ENCODE results near the gene DDB1.

Gene DDB1

DNA sequence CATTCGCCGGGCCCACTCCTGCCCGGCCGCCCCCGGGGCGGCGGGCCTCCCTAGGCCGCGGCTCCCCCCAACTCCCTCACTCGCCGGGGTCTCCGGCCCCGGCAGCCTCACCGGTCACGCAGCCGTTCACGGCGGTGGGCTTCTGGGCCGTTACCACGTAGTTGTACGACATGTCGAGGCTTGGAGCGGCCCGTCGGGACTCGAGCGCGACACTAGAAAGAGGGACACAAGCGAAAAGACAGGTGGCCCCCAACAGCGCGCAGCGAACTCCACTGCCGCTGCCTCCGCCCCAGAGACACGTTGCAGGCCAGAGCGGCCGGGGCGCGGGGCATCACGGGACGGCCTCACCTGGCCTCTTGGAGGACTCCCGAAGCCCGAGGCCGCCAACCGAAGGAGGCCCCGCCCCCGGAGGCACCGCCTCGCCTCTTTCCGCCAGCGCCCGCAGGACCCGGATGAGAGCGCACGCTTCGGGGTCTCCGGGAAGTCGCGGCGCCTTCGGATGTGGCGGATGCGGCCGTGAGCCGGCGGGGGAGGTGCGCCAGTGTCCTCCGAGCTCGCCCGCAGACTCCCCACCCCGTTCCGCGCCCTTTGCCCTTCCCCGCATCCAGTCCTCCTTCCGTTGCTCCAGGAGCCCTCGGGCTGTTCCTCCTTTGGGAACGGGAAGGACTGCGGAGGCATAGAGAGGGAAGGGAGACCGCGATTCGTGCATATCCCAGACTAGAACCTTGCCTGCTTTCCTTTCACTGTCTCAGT lies at the start of gene DDB1, which contains the start of gene TKFC:
Gene DDB1 (minus strand): TSS at position 309 of the 753 bp plus-strand sequence. CDS start 137 bp downstream, at position 172.
Gene TKFC (plus strand): TSS at position 432 of the 753 bp plus-strand sequence. CDS start 1,501 bp downstream, outside the sequence.
- in situ Hi-C loops (cut with HindIII; ENCODE audit: low sequenced_read_pairs): no loop called here

DNA sequence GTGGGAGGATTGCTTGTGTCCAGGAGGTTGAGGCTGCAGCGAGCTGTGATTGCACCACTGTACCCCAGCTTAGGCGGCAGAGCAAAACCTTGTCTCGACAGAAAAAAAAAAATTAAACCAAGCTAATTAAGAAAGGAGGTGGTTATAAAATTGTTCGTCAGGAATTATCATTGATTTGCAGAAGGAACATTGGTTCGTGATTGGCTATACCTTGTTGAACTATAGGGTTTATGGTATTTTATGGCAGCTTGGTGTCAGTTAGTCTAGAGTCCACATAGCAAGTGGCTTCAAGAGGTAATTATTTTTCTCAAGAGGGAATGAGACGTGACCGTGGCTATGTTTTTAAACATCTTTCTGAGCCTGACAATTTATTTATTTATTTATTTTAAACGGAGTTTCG lies 48.0 kb upstream of the DDB1 start:
- in situ Hi-C loops (cut with HindIII; ENCODE audit: low sequenced_read_pairs): no loop called here

DNA sequence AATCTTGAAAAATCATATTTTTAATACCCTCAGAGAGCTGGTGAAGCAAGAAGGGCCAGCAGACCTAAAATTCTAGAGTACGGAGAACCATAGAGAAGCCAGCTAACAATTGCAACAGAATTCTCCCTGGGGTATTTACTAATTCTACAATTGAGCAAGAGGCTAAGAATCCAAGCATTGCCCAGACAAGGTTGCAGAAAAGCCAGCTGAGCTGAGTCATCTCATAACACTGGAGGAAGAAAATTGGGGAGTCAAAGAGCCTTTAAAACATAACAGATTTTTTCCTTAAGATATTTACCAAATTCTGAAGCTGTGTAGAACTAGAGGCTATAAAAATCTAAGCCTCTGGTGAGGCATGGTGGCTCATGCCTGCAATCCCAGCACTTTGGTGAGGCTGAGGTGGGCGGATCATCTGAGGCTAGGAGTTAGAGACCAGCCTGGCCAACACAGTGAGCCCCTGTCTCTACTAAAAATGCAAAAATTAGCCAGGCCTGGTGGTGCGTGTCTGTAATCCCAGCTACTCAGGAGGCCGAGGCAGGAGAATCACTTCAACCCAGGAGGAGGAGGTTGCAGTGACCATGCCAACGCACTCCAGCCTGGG lies 45.9 kb upstream of the DDB1 start:
- in situ Hi-C loops (cut with HindIII; ENCODE audit: low sequenced_read_pairs): no loop called here

DNA sequence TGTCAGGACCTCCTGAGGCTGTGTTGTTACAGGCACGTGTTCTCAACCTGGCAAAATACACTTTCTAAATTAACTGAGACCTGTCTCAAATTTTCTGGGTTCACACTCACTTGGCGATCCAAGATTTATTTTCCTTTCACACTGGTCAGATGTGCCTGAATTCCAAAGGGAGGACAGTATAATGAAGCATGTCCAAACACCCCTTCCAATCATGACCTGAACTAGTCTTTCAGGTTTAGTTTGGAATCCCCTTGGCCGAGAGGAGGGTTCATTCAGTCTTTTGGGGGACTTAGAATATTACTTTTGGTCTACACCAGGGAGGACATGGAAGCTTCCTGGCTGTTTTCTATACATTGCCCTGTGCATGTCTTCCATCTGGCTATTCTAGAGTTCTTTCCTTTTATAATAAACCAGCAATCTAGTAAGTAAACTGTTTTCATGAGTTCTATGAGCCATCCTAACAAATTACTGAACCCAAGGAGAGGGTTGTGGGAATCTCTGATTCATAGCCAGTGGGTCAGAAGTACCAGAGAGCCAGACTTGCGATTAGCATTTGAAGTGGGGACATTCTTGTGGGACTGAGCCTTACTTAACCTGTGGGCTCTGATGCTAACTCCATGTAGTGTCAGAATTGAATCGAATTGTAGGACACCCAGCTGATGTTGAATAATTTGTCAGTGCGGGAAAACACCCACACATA lies 44.7 kb upstream of the DDB1 start:
- in situ Hi-C loops (cut with HindIII; ENCODE audit: low sequenced_read_pairs): no loop called here

DNA sequence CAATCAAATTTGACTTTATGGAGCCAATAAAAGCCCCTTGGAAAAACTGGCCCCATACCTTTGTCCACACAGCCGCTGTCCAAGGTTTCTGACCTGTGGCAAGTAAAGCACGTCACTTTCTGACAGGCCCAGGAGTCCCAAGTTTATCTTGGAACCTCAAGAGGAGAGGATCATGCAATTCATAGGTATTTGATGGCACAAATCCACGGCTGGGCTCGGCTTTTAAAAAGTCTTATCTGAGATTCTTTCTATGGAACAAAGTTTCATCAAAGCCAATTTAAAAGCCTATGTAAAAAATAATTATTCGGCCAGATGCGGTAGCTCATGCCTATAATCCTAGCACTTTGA lies 42.8 kb upstream of the DDB1 start:
- in situ Hi-C loops (cut with HindIII; ENCODE audit: low sequenced_read_pairs): no loop called here

GRCh38 chr11:61372659-61373420 lies 39.9 kb upstream of the DDB1 start:
- in situ Hi-C loops (cut with HindIII; ENCODE audit: low sequenced_read_pairs): no loop called here

DNA sequence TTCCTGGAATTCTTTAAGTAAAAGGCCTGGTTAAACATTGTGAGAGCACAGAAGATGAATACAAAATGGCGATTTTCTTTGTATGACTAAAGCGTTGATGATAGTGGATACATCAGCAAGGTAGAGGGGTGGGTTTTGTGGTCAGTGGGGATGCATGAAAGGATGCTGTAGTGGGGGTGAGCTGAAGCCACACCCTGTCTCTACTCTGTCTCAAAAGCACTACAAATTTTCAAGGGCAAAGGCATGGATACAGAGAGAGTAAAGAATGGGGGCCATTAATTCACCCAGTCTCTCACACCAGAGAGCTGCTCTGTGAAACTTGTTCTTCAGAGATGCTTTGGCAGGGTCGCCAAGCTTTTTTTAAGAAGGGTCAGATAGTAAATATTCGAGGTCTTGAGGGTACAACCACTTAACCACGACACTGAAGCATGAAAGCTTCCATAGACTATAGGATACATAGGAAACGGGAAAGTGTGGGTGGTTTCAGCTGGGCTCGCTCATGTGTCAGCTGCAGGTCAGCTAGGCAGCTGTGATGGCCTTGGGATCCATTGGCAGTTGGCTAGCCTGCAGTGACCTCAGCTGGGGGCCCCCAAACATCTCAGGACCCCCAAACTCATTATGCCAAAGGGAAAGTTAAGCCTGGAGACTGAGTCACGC lies 37.6 kb upstream of the DDB1 start:
- in situ Hi-C loops (cut with HindIII; ENCODE audit: low sequenced_read_pairs): no loop called here

DNA sequence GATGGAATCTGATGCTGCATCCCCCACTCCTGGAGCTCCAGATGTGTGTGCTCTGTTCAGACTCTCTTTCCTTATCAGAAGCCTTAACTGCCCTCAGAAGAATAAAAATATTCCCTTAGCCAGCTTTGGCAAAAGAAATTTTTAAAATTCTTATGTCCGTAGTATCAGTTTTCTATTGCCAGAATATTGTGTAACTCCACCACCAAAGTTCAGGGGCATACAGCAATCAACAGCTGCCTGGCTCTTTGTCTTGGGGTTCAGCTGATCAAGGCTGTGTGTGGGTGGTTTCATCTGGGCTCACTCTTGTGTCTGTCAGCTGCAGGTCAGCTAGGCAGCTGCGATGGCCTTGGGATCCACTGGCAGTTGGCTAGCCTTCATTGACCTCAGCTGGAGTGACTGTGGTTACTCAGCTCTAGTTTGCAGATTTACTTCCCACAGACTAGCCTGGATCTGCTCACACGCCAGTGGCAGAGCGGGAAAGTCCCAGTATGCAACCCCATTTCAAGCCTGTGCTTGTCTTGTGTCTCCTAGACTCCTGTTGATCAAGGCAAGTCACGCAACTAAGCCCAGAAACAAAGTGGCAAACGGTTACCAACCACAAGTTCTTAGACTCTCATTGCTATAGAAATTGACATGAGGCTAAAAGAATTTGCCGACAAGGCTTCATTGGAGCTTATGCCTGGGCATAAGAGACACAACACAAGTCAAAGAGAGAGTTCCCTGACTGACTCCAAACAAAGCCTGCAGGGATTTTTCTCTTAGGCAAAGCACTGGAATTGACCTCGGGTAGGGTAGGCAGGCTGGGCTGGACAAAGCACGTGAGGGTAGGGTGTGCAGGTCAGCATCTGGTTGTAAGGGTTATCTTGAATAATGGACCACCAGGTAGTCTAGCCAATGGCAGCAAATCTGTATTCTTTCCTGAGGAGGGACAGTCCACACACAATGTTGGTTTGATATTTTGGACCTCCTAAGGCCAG lies 36.8 kb upstream of the DDB1 start:
- in situ Hi-C loops (cut with HindIII; ENCODE audit: low sequenced_read_pairs): no loop called here

DNA sequence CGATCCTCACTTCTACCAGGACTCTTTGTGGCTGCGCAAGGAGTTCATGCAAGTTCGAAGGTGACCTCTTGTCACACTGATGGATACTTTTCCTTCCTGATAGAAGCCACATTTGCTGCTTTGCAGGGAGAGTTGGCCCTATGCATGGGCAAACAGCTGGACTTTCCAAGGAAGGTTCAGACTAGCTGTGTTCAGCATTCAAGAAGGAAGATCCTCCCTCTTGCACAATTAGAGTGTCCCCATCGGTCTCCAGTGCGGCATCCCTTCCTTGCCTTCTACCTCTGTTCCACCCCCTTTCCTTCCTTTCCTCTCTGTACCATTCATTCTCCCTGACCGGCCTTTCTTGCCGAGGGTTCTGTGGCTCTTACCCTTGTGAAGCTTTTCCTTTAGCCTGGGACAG lies 35.7 kb upstream of the DDB1 start:
- in situ Hi-C loops (cut with HindIII; ENCODE audit: low sequenced_read_pairs): no loop called here

DNA sequence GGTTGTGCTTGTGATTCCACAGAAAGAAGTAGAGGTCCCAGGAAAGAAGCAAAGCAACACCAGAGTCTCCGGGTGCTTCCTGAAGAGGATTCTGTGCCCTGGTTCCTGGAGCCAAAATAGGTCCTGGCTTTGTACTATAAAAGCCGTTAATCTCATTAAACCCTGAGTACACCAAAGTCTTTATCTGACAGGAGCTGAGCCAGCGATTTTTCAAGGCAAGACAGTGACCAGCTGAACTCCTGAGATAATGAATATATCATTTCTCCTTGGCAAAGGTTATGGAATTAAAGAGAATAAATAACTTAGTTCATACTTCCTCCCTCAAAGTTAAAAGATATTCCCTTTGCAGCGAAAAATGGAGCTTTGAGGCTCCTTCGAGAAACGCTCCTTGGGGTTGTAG lies 34.5 kb upstream of the DDB1 start:
- in situ Hi-C loops (cut with HindIII; ENCODE audit: low sequenced_read_pairs): no loop called here

GRCh38 chr11:61364012-61364675 lies 31.2 kb upstream of the DDB1 start:
- in situ Hi-C loops (cut with HindIII; ENCODE audit: low sequenced_read_pairs): no loop called here

- in situ Hi-C loops (cut with HindIII; ENCODE audit: low sequenced_read_pairs): no loop called here
Measured at GRCh38 chr11:61362542-61362875, 29.6 kb upstream of the DDB1 start.

DNA sequence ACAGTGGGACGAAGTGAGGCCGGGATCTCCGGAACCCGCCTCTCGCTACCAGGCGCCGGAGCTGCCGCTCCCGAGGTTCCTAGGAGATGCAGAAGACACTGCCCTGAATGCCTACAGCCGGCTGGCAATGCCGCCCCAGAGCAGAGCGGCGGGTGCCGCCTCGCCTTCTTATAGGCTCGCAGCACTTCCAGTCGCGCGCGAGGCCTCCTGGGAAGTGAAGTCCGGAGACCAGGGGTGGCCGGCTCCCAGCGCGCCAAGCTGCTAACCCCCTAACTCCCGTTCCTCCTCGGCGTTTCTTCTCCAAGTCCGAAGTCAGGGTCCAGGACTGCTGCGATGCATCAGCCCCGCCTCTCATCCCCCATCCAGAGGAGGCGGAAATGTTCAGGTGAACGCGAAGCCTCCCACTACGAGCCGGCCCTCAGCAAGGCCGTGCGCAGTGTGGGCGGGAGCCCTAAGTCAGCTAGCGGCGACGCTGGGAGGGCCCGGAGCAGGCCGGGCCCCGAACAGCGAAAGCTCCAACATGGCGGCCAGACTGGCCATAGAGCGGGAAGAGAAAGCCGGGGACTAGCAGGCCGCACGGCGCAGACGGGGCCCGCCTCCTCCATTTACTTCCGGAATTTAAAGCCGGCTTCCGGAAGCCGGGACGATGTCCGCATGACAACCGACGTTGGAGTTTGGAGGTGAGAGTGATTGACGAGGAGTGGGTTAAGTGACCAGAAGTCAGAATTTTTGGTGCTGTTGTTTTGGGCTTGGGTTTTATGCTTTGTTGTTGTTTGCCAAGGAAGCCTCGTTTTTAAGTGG lies 29.0 kb upstream of the DDB1 start, which contains the start of the genes CYB561A3 and TMEM138:
Gene CYB561A3 (minus strand): TSS at position 142 of the 801 bp plus-strand sequence. CDS start 5,169 bp downstream, outside the sequence.
Gene TMEM138 (plus strand): TSS at position 634 of the 801 bp plus-strand sequence. CDS start 2,017 bp downstream, outside the sequence.
- in situ Hi-C loops (cut with HindIII; ENCODE audit: low sequenced_read_pairs): no loop called here

- in situ Hi-C loops (cut with HindIII; ENCODE audit: low sequenced_read_pairs): no loop called here
Measured at GRCh38 chr11:61361237-61361740, 28.4 kb upstream of the DDB1 start.

GRCh38 chr11:61359516-61359915 lies 26.6 kb upstream of the DDB1 start:
- in situ Hi-C loops (cut with HindIII; ENCODE audit: low sequenced_read_pairs): no loop called here

DNA sequence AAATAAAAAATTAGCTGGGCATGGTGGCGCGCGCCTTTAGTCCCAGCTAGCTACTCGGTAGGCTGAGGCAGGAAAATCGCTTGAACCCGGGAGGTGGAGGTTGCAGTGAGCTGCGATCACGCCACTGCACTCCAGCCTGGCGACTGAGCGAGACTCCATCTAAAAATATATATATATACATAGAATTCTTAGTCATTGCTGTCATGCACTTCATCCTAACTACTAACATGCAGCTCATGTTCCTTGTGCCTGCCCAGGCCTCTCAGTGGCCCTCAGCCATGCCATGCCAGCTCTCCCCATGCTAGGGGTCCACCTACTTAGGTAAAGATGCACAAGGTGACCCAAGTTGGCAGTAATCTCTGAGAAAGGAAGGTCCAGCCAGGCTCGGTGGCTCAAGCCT lies 25.7 kb upstream of the DDB1 start:
- in situ Hi-C loops (cut with HindIII; ENCODE audit: low sequenced_read_pairs): no loop called here

DNA sequence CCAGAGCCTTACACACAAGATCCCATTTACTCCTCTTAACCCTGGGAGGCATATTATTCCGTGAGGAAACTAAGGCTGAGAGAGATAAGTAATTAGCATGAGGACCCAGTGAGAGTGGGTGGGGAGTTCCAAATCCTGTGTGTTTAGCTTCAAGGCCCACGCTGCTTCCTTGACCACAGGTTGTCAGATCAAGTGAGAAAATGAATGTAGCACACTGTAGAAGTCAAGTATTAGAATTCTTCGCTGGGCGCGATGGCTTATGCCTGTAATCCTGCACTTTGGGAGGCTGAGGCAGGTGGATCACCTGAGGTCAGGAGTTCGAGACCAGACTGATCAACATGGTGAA lies 25.0 kb upstream of the DDB1 start:
- in situ Hi-C loops (cut with HindIII; ENCODE audit: low sequenced_read_pairs): no loop called here
